ENCODE data around the gene R3HDM2. TPM values are rescaled to one million over a fixed set of nuclear protein-coding genes. Genes with fewer than 3 reads are reported as not detected.
"Not testable (repeated sequence)": the region's sequence is repeated elsewhere in the genome, so short reads cannot be mapped to it uniquely, and the experiment has no call there.

R3HDM2 gene
- total RNA-seq, 4 donors from 2014 or later = 31.0 to 51.9 (median 41.6) TPM

- Histone ChIP-seq H3K36me3 (peaks cover 0 to 99% (median 4%) of the 10 kb centered on the region in 3 donors), H3K27me3 (no peaks in the 10 kb centered on the region), H3K9me3 (no peaks in the 10 kb centered on the region), H3K4me1 (no peaks in the 10 kb centered on the region), H3K4me3 (no peak overlapping the region), H3K27ac (peak overlapping the region in 1 of 4 donors; percentile 62)
- 79 to 81% methylated on average over 9 of the region's 9 CpGs for WGBS, 2 donors
- DNase-seq (ENCODE audit: low spot score in 2 of 2) = no peak
- TF ChIP-seq POLR2A (IDR thresholded peaks at IDR 0.05) = no peak
Measured at GRCh38 chr12:57280211-57281062, 150.4 kb downstream of the R3HDM2 start.

DNA sequence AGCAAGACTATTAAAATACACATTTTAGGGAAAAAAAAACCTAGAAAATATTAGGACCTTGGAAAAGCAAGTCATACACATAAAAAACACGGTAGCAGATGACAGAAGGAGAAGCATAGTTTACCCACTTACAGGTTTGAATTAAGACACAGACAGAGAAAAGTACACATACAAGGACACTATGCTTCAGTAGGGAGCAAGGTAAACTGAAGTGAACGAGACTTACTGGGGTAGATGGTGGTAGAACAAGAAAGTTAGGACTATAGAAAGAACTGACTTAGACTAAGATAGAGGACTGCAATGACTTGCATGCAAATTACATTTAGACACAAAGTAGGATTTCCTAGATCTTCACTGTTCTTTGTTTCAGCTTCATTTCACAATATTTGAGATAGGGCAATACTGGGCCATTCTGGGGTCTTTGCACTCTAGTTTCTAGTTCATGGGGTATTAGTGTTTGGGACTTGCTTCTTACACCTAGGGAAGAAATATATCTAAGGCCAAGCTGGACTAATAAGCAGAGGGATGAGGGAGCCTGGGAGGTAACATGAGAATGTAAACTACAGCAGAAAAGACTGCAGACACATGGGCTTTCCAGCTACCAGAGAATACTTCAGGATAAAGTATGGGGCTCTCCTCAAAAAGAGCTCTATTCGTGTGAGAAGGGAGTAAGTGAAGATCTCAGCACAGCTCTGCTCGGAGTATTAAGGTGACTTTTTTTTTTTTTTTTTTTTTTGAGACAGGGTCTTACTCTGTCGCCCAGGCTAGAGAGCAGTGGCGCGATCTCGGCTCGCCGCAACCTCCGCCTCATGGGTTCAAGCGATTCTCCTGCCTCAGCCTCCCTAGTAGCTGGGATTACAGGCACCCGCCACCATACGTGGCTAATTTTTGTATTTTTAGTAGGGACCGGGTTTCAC, 152.1 kb downstream of the R3HDM2 start:
- TF ChIP-seq EP300 (IDR thresholded peaks at IDR 0.05) (no peak), CTCF (IDR thresholded peaks at IDR 0.05) (no peak), POLR2A (IDR thresholded peaks at IDR 0.05) (no peak)
- no peaks in the 10 kb centered on the region for H3K4me1 ChIP-seq
- no peak overlapping the region for H3K27ac ChIP-seq
- no peak for DNase-seq (ENCODE audit: low spot score in 2 of 2)
- H3K36me3 ChIP-seq = peaks cover 0 to 86% (median 0%) of the 10 kb centered on the region in 3 donors
- H3K4me3 ChIP-seq = no peak overlapping the region
- 92 to 93% methylated on average over 15 of the region's 15 CpGs for WGBS, 2 donors
- H3K9me3 ChIP-seq = no peaks in the 10 kb centered on the region
- H3K27me3 ChIP-seq = no peaks in the 10 kb centered on the region

GRCh38 chr12:57276935-57277563, 153.8 kb downstream of the R3HDM2 start:
- Histone ChIP-seq H3K9me3 (no peaks in the 10 kb centered on the region), H3K4me1 (no peaks in the 10 kb centered on the region), H3K27ac (no peak overlapping the region), H3K36me3 (peaks cover 0 to 86% (median 9%) of the 10 kb centered on the region in 3 donors), H3K4me3 (no peak overlapping the region), H3K27me3 (no peaks in the 10 kb centered on the region)
- peak in 2 of 5 experiments; percentile 8 to 10 for TF ChIP-seq CTCF (IDR thresholded peaks at IDR 0.05)
- no peak for TF ChIP-seq EP300 (IDR thresholded peaks at IDR 0.05)
- TF ChIP-seq POLR2A (IDR thresholded peaks at IDR 0.05) = no peak
- DNase-seq (ENCODE audit: low spot score in 2 of 2) = no peak
- 65 to 72% methylated on average over 4 of the region's 4 CpGs for WGBS, 2 donors

DNA sequence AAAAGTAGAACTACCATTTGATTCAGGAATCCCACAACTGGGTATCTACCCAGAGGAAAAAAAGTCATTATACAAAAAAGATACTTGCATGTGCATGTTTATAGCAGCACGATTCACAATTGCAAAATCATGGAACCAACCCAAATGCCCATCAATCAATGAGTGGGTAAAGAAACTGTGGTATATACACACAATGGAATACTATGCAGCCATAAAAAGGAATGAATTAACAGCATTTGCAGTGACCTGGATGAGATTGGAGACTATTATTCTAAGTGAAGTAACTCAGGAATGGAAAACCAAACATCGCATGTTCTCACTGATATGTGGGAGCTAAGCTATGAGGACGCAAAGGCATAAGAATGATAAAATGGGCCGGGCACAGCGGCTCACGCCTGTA, 154.6 kb downstream of the R3HDM2 start:
- 95 to 98% methylated on average over 6 of the region's 6 CpGs for WGBS, 2 donors
- not testable (repeated sequence) for H3K4me1 ChIP-seq; H3K27ac ChIP-seq; DNase-seq (ENCODE audit: low spot score in 2 of 2); H3K4me3 ChIP-seq; H3K9me3 ChIP-seq; H3K27me3 ChIP-seq
- peaks cover 0 to 82% (median 9%) of the 10 kb centered on the region in 3 donors for H3K36me3 ChIP-seq

DNA sequence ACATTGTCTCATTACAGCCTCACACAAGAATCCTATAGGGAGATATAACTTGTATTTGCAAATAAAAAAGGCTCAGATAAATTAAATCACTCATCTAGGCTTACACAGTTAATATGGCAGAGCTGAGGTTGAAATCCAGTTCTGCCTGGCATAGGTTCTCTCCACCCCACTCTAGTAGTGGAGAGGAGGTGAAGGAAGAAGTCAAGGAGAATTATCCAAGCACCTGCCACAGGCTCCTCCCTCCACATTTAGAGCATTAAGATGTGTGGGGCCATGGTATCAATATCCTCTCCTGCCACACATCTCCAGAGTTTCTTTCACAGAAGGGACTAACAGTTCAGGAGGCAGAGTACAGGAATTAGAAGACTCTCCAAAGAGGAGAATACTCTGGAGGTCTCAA, 157.3 kb downstream of the R3HDM2 start:
- no peak for TF ChIP-seq CTCF (IDR thresholded peaks at IDR 0.05)
- no peak for TF ChIP-seq EP300 (IDR thresholded peaks at IDR 0.05)
- TF ChIP-seq POLR2A (IDR thresholded peaks at IDR 0.05) = no peak
- H3K27ac ChIP-seq = no peak overlapping the region
- peaks cover 0 to 81% (median 21%) of the 10 kb centered on the region in 3 donors for H3K36me3 ChIP-seq

More for the DNA sequence above, 157.3 kb downstream of the R3HDM2 start:
- Histone ChIP-seq H3K4me3 (no peak overlapping the region), H3K4me1 (no peaks in the 10 kb centered on the region), H3K27me3 (no peaks in the 10 kb centered on the region), H3K9me3 (no peaks in the 10 kb centered on the region)
- DNase-seq (ENCODE audit: low spot score in 2 of 2) = no peak
